SK-N-SH treated with all-trans-retinoic acid at 6 μM for 48 hours (cell line): Measurements from ENCODE around the gene MAGEC1.

ENCODE experiments used
- ARNTL ChIP-seq: fragments of 450-650 bp; formaldehyde crosslinking; IDR thresholded peaks from 2 replicates; pipeline ENCODE4 v1.5.0; 2020; ENCODE audit warnings: low read depth, mild to moderate bottlenecking, moderate library complexity, borderline replicate concordance
- CSDC2 ChIP-seq: fragments of 250-450 bp; sonication (Bioruptor Pico); IDR thresholded peaks from 2 replicates; pipeline ENCODE4 v1.5.0; 2020; ENCODE audit warnings: mild to moderate bottlenecking, moderate library complexity
- ESRRG ChIP-seq: fragments of 250-450 bp; sonication (Bioruptor Pico); IDR thresholded peaks from 2 replicates; pipeline ENCODE4 v1.6.1; 2021; ENCODE audit warnings: mild to moderate bottlenecking
- GLIS3 ChIP-seq: fragments of 250-450 bp; sonication (Bioruptor Pico); IDR thresholded peaks from 2 replicates; pipeline ENCODE4 v1.5.0; 2020; ENCODE audit warnings: mild to moderate bottlenecking, moderate library complexity
- ISL1 ChIP-seq: fragments of 250-450 bp; sonication (Bioruptor Pico); IDR thresholded peaks from 2 replicates; pipeline ENCODE4 v2.1.2; 2022; ENCODE audit warnings: mild to moderate bottlenecking, moderate library complexity
- RARB ChIP-seq: fragments of 250-450 bp; sonication (Bioruptor Pico); IDR thresholded peaks from 2 replicates; pipeline ENCODE4 v1.8.0; 2021; ENCODE audit warnings: mild to moderate bottlenecking, moderate library complexity
- TCF4 ChIP-seq: fragments of 250-450 bp; sonication (Bioruptor Pico); IDR thresholded peaks from 2 replicates; pipeline ENCODE4 v1.8.0; 2021; ENCODE audit warnings: mild to moderate bottlenecking, moderate library complexity, borderline replicate concordance
- ZFP3 ChIP-seq: fragments of 250-450 bp; sonication (Bioruptor Pico); IDR thresholded peaks from 2 replicates; pipeline ENCODE4 v1.5.0; 2020; ENCODE audit warnings: mild to moderate bottlenecking, moderate library complexity
- ZNF70 ChIP-seq: fragments of 450-650 bp; formaldehyde crosslinking; IDR thresholded peaks from 2 replicates; pipeline ENCODE4 v1.5.0; 2020; ENCODE audit warnings: mild to moderate bottlenecking, moderate library complexity
- TF ChIP-seq, protein P1 (sequence below): fragments of 250-450 bp; sonication (Bioruptor Pico); IDR thresholded peaks from 2 replicates; pipeline ENCODE4 v1.5.1; 2021; ENCODE audit warnings: mild to moderate bottlenecking, moderate library complexity
- TF ChIP-seq, protein P2 (sequence below): fragments of 250-450 bp; sonication (Bioruptor Pico); IDR thresholded peaks from 2 replicates; pipeline ENCODE4 v1.5.0; 2020; ENCODE audit warnings: mild to moderate bottlenecking, moderate library complexity
- TF ChIP-seq, protein P3 (sequence below): fragments of 250-450 bp; sonication (Bioruptor Pico); IDR thresholded peaks from 2 replicates; pipeline ENCODE4 v1.8.0; 2020; ENCODE audit warnings: mild to moderate bottlenecking, moderate library complexity, borderline replicate concordance

DNA sequence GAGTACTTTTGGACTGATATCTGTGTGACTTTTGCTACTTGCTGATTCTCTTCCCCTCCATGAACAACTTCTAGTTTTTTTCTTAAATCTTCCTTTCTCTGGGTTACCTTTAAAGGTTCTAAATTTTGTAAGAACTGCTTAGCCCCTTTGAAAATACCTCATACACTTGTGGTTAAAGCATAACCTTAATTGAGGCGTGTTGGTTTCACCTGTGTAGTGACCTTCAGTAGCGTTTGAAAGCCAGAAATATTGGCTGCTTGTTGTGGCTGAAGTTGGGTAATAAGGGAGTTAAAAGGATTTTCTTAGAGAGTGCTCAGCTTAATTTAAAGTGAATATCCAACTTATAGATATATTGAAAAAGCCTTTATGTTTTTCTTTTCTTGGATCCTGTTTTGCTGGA, 32.0 kb downstream of the MAGEC1 start:
- TF ChIP-seq, protein P1, sequence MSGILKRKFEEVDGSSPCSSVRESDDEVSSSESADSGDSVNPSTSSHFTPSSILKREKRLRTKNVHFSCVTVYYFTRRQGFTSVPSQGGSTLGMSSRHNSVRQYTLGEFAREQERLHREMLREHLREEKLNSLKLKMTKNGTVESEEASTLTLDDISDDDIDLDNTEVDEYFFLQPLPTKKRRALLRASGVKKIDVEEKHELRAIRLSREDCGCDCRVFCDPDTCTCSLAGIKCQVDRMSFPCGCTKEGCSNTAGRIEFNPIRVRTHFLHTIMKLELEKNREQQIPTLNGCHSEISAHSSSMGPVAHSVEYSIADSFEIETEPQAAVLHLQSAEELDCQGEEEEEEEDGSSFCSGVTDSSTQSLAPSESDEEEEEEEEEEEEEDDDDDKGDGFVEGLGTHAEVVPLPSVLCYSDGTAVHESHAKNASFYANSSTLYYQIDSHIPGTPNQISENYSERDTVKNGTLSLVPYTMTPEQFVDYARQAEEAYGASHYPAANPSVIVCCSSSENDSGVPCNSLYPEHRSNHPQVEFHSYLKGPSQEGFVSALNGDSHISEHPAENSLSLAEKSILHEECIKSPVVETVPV (CRISPR knock-in tag), result no peak
- TF ChIP-seq TCF4 (no peak), ARNTL (CRISPR knock-in tag) (no peak), CSDC2 (CRISPR knock-in tag) (no peak), ZFP3 (CRISPR knock-in tag) (no peak), ZNF70 (no peak), GLIS3 (CRISPR knock-in tag) (no peak), ESRRG (no peak), RARB (no peak), ISL1 (CRISPR knock-in tag) (no peak)
- TF ChIP-seq, protein P2, sequence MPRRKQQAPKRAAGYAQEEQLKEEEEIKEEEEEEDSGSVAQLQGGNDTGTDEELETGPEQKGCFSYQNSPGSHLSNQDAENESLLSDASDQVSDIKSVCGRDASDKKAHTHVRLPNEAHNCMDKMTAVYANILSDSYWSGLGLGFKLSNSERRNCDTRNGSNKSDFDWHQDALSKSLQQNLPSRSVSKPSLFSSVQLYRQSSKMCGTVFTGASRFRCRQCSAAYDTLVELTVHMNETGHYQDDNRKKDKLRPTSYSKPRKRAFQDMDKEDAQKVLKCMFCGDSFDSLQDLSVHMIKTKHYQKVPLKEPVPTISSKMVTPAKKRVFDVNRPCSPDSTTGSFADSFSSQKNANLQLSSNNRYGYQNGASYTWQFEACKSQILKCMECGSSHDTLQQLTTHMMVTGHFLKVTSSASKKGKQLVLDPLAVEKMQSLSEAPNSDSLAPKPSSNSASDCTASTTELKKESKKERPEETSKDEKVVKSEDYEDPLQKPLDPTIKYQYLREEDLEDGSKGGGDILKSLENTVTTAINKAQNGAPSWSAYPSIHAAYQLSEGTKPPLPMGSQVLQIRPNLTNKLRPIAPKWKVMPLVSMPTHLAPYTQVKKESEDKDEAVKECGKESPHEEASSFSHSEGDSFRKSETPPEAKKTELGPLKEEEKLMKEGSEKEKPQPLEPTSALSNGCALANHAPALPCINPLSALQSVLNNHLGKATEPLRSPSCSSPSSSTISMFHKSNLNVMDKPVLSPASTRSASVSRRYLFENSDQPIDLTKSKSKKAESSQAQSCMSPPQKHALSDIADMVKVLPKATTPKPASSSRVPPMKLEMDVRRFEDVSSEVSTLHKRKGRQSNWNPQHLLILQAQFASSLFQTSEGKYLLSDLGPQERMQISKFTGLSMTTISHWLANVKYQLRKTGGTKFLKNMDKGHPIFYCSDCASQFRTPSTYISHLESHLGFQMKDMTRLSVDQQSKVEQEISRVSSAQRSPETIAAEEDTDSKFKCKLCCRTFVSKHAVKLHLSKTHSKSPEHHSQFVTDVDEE (CRISPR knock-in tag), result no peak
- TF ChIP-seq, protein P3, sequence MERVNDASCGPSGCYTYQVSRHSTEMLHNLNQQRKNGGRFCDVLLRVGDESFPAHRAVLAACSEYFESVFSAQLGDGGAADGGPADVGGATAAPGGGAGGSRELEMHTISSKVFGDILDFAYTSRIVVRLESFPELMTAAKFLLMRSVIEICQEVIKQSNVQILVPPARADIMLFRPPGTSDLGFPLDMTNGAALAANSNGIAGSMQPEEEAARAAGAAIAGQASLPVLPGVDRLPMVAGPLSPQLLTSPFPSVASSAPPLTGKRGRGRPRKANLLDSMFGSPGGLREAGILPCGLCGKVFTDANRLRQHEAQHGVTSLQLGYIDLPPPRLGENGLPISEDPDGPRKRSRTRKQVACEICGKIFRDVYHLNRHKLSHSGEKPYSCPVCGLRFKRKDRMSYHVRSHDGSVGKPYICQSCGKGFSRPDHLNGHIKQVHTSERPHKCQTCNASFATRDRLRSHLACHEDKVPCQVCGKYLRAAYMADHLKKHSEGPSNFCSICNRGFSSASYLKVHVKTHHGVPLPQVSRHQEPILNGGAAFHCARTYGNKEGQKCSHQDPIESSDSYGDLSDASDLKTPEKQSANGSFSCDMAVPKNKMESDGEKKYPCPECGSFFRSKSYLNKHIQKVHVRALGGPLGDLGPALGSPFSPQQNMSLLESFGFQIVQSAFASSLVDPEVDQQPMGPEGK (CRISPR knock-in tag), result no peak
